T-cell (primary cell): ENCODE measurements around the gene C1orf116. TPM values are rescaled to one million over a fixed set of nuclear protein-coding genes. Genes with fewer than 3 reads are reported as not detected.

ENCODE experiments used
- ATAC-seq, 4 experiments: fragments of 200-7000 bp in 3 of 4; fragments of 150-1000 bp in 1 of 4; cut with Tn5 transposase; replicated peaks in 1 of 4; 1 replicate in 3 of 4; 2 replicates in 1 of 4; pipeline ENCODE4 v1.10.0; 2021; ENCODE audit warnings: moderate library complexity in 3 of 4, mild to moderate bottlenecking in 2 of 4, moderate number of reproducible peaks in 1 of 4
- CTCF ChIA-PET, 2 donors: fragments of 300-600 bp; sonication (Branson Sonifier 250); formaldehyde crosslinking; loops; one replicate each; lab custom pipeline; 2022; ENCODE audit warnings: antibody characterized with exemption in 2 of 2; lab: Charles Lee
- POLR2A ChIA-PET, 2 donors: fragments of 300-600 bp; sonication (Branson Sonifier 250); formaldehyde crosslinking; loops; one replicate each; lab custom pipeline; 2022; ENCODE audit warnings: antibody characterized with exemption in 2 of 2; lab: Charles Lee
- DNase-seq, 35 experiments: peaks; one replicate each; pipeline versions ENCODE4 v3.0.0 to v3.0.0-alpha.2; 2013 to 2023
- H3K27ac ChIP-seq: one replicate; pipeline ENCODE4 v1.5.1; 2013; ENCODE audit warnings: low read length
- H3K27me3 ChIP-seq, 2 experiments: replicated peaks in 1 of 2; 1 replicate in 1 of 2; 2 replicates in 1 of 2; pipeline versions ENCODE4 v1.6.1 to v1.7.0; 2013; ENCODE audit warnings: low read length in 1 of 2, mixed read lengths in 1 of 2; ENCODE audit not compliant: control insufficient read depth in 2 of 2, insufficient read depth in 2 of 2; ENCODE audit errors: extremely low read depth in 1 of 2
- H3K36me3 ChIP-seq, 2 donors: 1 replicate in 1 of 2; 2 replicates in 1 of 2; pipeline versions ENCODE4 v1.6.1 to v1.7.0; 2013; ENCODE audit warnings: low read length in 1 of 2; ENCODE audit not compliant: control insufficient read depth in 2 of 2, insufficient read depth in 1 of 2; ENCODE audit errors: extremely low read depth in 1 of 2
- H3K4me1 ChIP-seq, 2 experiments: 1 replicate in 1 of 2; 2 replicates in 1 of 2; pipeline versions ENCODE4 v1.6.1 to v1.7.0; 2013; ENCODE audit warnings: low read length in 2 of 2, mixed read lengths in 1 of 2; ENCODE audit not compliant: insufficient read depth in 2 of 2, control insufficient read depth in 1 of 2; ENCODE audit errors: extremely low read depth in 1 of 2
- H3K4me3 ChIP-seq, 2 donors: 1 replicate in 1 of 2; 2 replicates in 1 of 2; pipeline versions ENCODE4 v1.5.1 to v1.7.0; 2013; ENCODE audit warnings: mild to moderate bottlenecking in 2 of 2, low read length in 1 of 2, moderate library complexity in 1 of 2; ENCODE audit not compliant: control insufficient read depth in 1 of 2; ENCODE audit errors: extremely low read depth in 1 of 2
- H3K9me3 ChIP-seq: 2 replicates; pipeline ENCODE4 v1.7.0; 2013
- H3K27ac Mint-ChIP-seq, 2 donors: one replicate each; pipeline ENCODE4 v1.8.0; 2020 to 2021; ENCODE audit warnings: mild to moderate bottlenecking in 2 of 2, mixed read lengths in 2 of 2
- H3K27me3 Mint-ChIP-seq, 2 donors: one replicate each; pipeline ENCODE4 v1.8.0; 2021 to 2022; ENCODE audit warnings: mixed read lengths in 2 of 2
- H3K36me3 Mint-ChIP-seq: one replicate; pipeline ENCODE4 v1.8.0; 2021; ENCODE audit warnings: mixed read lengths
- H3K4me1 Mint-ChIP-seq, 3 donors: one replicate each; pipeline ENCODE4 v1.8.0; 2020 to 2022; ENCODE audit warnings: mixed read lengths in 3 of 3, mild to moderate bottlenecking in 1 of 3
- H3K4me3 Mint-ChIP-seq, 3 donors: one replicate each; pipeline ENCODE4 v1.8.0; 2020 to 2022; ENCODE audit warnings: mild to moderate bottlenecking in 3 of 3, mixed read lengths in 3 of 3, moderate library complexity in 3 of 3
- H3K9me3 Mint-ChIP-seq, 3 donors: one replicate each; pipeline ENCODE4 v1.8.0; 2020 to 2022; ENCODE audit warnings: mixed read lengths in 3 of 3
- WGBS: methylation state at CpG from one replicate; pipeline ENCODE4 v1.1.5; 2013; ENCODE audit warnings: missing lambda C conversion rate; ENCODE audit not compliant: insufficient coverage; 5-methylcytosine and 5-hydroxymethylcytosine counted together
- total RNA-seq, 35 experiments: library from RNA in 6 of 35; stranded (reverse) in 6 of 35; fragments of 120-200 nt in 1 of 35; gene quantifications; one replicate each; pipeline versions ENCODE4 v1.2.1 to v1.2.4 and lab custom pipeline; 2013 to 2026

C1orf116 gene
- total RNA-seq, 5 donors from 2014 or later (not counting 1 experiment from before 2014, with no cell fraction given) = 0.08 to 0.29 (median 0.14) TPM

DNA sequence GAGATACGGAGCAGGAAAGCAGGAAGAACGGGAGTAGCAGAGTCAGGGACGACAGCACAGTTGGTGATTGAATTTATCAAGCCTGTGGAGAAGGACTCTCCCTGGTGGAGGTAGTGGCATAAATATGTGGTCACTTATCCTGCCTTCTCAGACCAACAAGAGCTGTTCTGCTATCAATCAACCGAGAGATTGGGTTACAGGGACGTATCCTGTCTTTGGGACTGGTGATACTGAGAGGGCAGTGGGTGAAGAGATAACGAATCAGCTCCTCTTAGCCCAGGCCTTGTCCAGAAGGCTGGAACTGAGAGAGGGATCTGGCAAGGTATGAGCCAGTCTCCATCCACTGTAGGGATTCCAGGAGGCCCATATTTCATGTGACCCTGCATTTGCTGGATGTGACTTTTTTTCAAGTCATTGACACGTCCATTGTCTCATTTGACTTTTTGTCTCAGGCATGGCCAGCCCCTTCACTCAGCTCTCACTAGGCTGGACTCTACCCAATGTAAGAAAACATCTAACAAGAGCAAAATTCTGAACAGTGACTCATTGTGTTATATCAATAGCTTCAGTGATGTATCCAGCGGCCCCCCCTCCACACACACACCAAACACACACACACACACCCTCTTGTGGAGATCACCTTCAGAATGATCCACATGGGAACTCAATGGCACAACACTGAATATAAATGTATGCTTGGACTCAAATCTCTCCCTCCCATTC is 11.3 kb downstream of the C1orf116 start:
- H3K9me3 ChIP-seq = no peaks in the 10 kb centered on the region
- Mint-ChIP-seq H3K4me1 (no peaks in the 10 kb centered on the region), H3K27ac (no peak overlapping the region), H3K36me3 (no peaks in the 10 kb centered on the region), H3K4me3 (no peak overlapping the region), H3K9me3 (no peaks in the 10 kb centered on the region), H3K27me3 (peaks cover 4 to 18% of the 10 kb centered on the region in 2 donors)
- no peak for ATAC-seq
- no peaks in the 10 kb centered on the region for H3K36me3 ChIP-seq
- peaks cover 0 to 26% of the 10 kb centered on the region in 2 experiments for H3K27me3 ChIP-seq
- CTCF ChIA-PET = interaction anchor here (0.8 to 1.5 kb wide), 2 partner anchors 11 to 25 kb away, joined by 3 read pairs; partner anchors contain the start of gene C1orf116 (in 1 of the 2)
- DNase-seq = no peak
- WGBS = 79% methylated on average over 6 of the region's 8 CpGs
- POLR2A ChIA-PET = no interaction called here
- no peaks in the 10 kb centered on the region for H3K4me1 ChIP-seq
- H3K27ac ChIP-seq = no peak overlapping the region
- H3K4me3 ChIP-seq = no peak overlapping the region

DNA sequence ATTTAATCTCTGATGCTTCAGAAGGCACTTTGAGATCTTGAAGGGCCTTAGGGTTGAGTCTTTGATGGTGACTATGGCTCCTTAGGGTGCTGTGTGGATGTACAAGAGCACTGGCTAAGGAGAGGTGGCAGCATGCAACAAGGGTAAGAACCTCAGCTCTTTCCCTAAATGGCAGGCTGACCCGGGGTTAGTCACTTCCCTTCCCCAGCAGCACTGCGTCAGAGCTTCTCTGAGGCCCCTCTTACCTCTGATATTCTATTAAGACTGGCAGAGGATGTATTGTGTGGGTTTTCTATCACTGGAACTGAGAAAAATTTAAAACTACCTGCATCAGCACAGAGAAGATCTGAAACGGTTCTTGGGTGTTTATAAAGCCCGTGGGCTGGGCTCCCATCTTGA is 11.8 kb downstream of the C1orf116 start:
- no peak for ATAC-seq
- no peaks in the 10 kb centered on the region for H3K9me3 ChIP-seq
- H3K27me3 ChIP-seq = peaks cover 0 to 26% of the 10 kb centered on the region in 2 experiments
- ChIA-PET POLR2A (interaction anchor here in 1 of 2 donors (0.5 to 0.6 kb wide), 2 partner anchors 18 to 190 kb away, joined by 3 to 6 read pairs; no protein-coding TSS in a partner anchor), CTCF (interaction anchor here in 1 of 2 donors (0.6 kb wide), 1 partner anchor 411 kb away, joined by 3 read pairs; no protein-coding TSS in a partner anchor)
- no peaks in the 10 kb centered on the region for H3K4me1 Mint-ChIP-seq
- peaks cover 9 to 17% of the 10 kb centered on the region in 2 donors for H3K27me3 Mint-ChIP-seq
- no peak overlapping the region for H3K4me3 Mint-ChIP-seq
- WGBS = no CpG with 5 or more reads among the region's 4 CpGs
- H3K9me3 Mint-ChIP-seq = no peaks in the 10 kb centered on the region
- no peak overlapping the region for H3K27ac ChIP-seq
- no peaks in the 10 kb centered on the region for H3K4me1 ChIP-seq
- H3K27ac Mint-ChIP-seq = no peak overlapping the region
- H3K4me3 ChIP-seq = no peak overlapping the region
- no peak for DNase-seq
- no peaks in the 10 kb centered on the region for H3K36me3 Mint-ChIP-seq
- H3K36me3 ChIP-seq = no peaks in the 10 kb centered on the region

DNA sequence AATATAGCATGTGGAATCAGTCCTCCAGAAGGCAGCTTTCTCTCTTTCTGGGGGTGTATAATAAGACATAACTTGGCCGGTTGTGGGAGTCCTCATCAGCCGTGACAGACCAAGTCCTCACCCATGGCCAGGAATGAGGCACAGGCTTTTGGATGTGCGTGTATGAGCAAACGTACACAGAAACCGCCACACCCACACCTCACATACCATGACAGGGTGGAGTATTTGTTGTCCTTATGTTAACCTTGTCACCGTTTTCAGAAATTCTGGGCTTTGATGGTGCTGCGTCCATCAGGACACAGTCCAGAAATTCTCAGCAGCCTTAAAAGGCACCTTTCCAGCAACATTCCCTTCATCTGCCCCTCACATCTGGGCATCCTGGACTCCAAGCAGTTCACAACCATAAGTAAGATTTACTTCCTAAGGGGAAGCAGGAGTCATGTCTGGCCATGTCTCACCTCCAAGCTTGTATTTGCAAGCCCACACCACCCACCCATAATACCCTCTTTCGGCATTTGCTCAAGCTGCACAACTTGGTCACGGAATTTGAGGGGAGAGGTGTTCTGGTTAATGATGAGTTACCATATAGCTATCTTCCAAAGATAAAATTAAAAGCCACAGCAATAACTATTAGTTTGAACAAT is 12.4 kb downstream of the C1orf116 start:
- H3K36me3 ChIP-seq = no peaks in the 10 kb centered on the region
- peaks cover 9 to 19% of the 10 kb centered on the region in 2 donors for H3K27me3 Mint-ChIP-seq
- H3K4me3 Mint-ChIP-seq = no peak overlapping the region
- peaks cover 0 to 25% of the 10 kb centered on the region in 2 experiments for H3K27me3 ChIP-seq
- CTCF ChIA-PET = interaction anchor here in 1 of 2 donors (0.6 kb wide), 1 partner anchor 411 kb away, joined by 3 read pairs; no protein-coding TSS in a partner anchor
- no peak overlapping the region for H3K27ac Mint-ChIP-seq
- no peaks in the 10 kb centered on the region for H3K4me1 Mint-ChIP-seq
- WGBS = 100% methylated on average over 1 of the region's 9 CpGs
- no peaks in the 10 kb centered on the region for H3K9me3 ChIP-seq
- H3K4me1 ChIP-seq = no peaks in the 10 kb centered on the region
- no peaks in the 10 kb centered on the region for H3K9me3 Mint-ChIP-seq
- no peak overlapping the region for H3K27ac ChIP-seq
- H3K4me3 ChIP-seq = no peak overlapping the region
- DNase-seq (no peak), ATAC-seq (no peak)
- POLR2A ChIA-PET = interaction anchor here in 1 of 2 donors (0.5 to 0.6 kb wide), 2 partner anchors 19 to 190 kb away, joined by 3 to 6 read pairs; no protein-coding TSS in a partner anchor
- no peaks in the 10 kb centered on the region for H3K36me3 Mint-ChIP-seq

DNA sequence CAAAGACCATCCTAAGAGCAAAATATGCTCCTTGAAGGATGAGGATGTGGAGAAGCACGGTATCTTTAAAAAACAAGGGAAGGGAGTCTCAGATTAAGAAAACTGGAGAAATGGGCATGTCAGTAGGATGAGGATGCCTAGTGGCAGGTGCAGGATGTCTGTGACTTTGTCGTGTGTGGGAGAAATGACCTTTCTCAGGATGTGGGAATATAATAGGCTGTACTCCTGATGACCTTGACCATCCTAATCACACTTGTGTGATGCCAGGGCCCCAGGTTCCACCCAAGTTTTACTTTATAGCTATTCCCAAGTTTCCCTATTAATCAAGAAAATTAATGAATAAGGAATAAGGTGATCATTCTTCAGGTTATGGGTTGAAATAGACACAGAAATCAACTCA is 12.9 kb downstream of the C1orf116 start:
- Mint-ChIP-seq H3K36me3 (no peaks in the 10 kb centered on the region), H3K4me3 (no peak overlapping the region), H3K27ac (no peak overlapping the region), H3K9me3 (no peaks in the 10 kb centered on the region), H3K4me1 (no peaks in the 10 kb centered on the region), H3K27me3 (peaks cover 9 to 23% of the 10 kb centered on the region in 2 donors)
- no peak for DNase-seq
- no peak overlapping the region for H3K27ac ChIP-seq
- ChIA-PET POLR2A (no interaction called here), CTCF (no interaction called here)
- no peak for ATAC-seq
- WGBS = no CpG with 5 or more reads among the region's 2 CpGs
- peaks cover 0 to 20% of the 10 kb centered on the region in 2 experiments for H3K27me3 ChIP-seq
- no peaks in the 10 kb centered on the region for H3K36me3 ChIP-seq
- no peaks in the 10 kb centered on the region for H3K4me1 ChIP-seq
- H3K4me3 ChIP-seq = no peak overlapping the region
- no peaks in the 10 kb centered on the region for H3K9me3 ChIP-seq

GRCh38 chr1:207019161-207019560 is 13.4 kb downstream of the C1orf116 start:
- H3K9me3 ChIP-seq = no peaks in the 10 kb centered on the region
- peaks cover 9 to 26% of the 10 kb centered on the region in 2 donors for H3K27me3 Mint-ChIP-seq
- ATAC-seq (no peak), DNase-seq (no peak)
- 60% methylated on average over 1 of the region's 2 CpGs for WGBS
- ChIA-PET CTCF (no interaction called here), POLR2A (no interaction called here)
- H3K4me1 Mint-ChIP-seq = no peaks in the 10 kb centered on the region
- no peak overlapping the region for H3K4me3 ChIP-seq
- H3K4me1 ChIP-seq = no peaks in the 10 kb centered on the region
- H3K27ac ChIP-seq = no peak overlapping the region
- no peak overlapping the region for H3K27ac Mint-ChIP-seq
- H3K4me3 Mint-ChIP-seq = no peak overlapping the region
- no peaks in the 10 kb centered on the region for H3K36me3 ChIP-seq
- H3K9me3 Mint-ChIP-seq = no peaks in the 10 kb centered on the region
- peaks cover 0 to 18% of the 10 kb centered on the region in 2 experiments for H3K27me3 ChIP-seq
- H3K36me3 Mint-ChIP-seq = no peaks in the 10 kb centered on the region

DNA sequence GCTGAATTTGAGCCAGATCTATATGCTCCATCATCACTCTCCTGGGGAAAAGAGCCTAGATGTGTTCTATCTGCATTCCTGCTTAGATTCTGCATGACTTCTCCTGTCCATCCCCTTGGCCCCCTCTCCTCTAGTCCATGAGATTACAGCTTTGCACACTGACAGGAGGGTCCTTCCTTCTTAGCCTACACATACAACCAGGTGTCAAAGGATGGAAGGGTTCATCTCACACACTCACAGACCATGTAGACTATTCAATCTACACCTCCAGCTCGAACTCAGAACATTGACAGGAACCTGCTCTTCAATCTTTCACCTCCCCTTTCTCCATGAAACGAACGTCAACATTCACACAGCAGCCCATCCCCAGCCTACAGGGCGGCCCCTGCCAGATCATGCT is 13.8 kb downstream of the C1orf116 start:
- DNase-seq (no peak), ATAC-seq (no peak)
- ChIA-PET POLR2A (no interaction called here), CTCF (no interaction called here)
- Mint-ChIP-seq H3K4me1 (no peaks in the 10 kb centered on the region), H3K36me3 (no peaks in the 10 kb centered on the region), H3K9me3 (no peaks in the 10 kb centered on the region), H3K27ac (no peak overlapping the region), H3K4me3 (no peak overlapping the region), H3K27me3 (peaks cover 9 to 29% of the 10 kb centered on the region in 2 donors)
- Histone ChIP-seq H3K4me3 (no peak overlapping the region), H3K4me1 (no peaks in the 10 kb centered on the region), H3K27ac (no peak overlapping the region), H3K9me3 (no peaks in the 10 kb centered on the region), H3K36me3 (no peaks in the 10 kb centered on the region), H3K27me3 (peaks cover 0 to 18% of the 10 kb centered on the region in 2 experiments)
- 63% methylated on average over 4 of the region's 4 CpGs for WGBS
